GM19328 (cell line): Measurements from ENCODE around the gene TMEM132A.
"Not testable (repeated sequence)": the region's sequence is repeated elsewhere in the genome, so short reads cannot be mapped to it uniquely, and the experiment has no call there.

ENCODE experiments used
- ATAC-seq: cut with Tn5 transposase; IDR thresholded peaks from one replicate; pipeline ENCODE4 v1.9.1; 2021; ENCODE audit warnings: mild to moderate bottlenecking, moderate library complexity; ENCODE audit not compliant: unreplicated experiment

TMEM132A gene

DNA sequence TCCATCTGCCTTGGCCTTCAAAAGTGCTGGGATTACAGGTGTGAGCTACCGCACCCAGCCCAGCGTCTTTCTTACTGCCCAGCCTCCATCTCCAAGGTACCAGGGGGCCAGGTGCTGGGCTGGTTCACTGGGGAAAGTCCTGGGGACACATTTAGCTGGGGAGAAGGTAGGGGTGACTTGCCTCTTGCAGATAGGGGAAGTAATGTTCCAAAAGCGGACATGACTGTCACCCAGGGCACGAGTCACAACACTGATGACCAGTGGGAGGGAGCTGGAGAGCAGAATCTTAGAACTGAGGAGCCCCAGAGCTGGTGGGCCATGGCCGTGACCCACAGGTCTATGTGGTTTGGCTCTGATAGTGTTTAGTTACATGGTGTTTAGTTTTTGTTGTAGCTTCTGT lies 30.2 kb downstream of the TMEM132A start:
- no peak for ATAC-seq

DNA sequence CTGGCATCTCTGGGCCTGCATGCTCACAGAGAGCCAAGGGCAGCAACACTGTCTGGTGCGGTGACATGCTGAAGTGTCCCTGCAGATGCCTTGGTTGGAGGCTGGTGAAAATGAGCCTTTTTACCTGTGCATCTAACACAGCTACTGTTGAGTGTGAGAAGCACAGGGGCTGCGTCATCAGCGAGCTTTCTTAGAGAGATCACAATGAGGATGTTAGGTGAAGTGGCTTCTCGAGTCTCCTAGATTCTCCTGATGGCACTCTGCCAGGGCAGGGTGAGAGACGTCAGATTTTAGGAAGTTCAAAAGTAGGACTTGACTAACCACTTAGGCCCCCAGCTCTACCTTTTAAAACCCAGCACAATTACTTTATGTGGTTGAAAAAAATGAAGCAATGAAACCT lies 31.3 kb downstream of the TMEM132A start:
- ATAC-seq, result no peak

DNA sequence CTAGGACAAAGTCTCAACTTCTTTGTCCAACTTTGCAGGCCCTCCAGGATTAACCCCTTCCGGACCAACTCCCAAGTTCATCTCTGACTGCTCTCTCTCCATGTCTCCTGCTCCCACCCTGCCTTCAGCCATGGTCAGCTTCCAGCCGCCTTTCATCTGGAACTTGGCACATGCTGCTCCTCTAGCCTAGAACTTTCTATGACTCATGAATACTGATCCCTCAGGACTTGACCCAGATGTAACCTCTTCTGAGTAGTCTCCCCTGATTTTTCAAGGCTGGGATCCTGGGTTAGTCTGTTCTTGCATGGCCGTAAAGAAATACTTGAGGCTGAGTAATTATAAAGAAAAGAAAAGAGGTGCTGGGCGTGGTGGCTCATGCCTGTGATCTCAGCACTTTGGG lies 32.9 kb downstream of the TMEM132A start:
- no peak for ATAC-seq

DNA sequence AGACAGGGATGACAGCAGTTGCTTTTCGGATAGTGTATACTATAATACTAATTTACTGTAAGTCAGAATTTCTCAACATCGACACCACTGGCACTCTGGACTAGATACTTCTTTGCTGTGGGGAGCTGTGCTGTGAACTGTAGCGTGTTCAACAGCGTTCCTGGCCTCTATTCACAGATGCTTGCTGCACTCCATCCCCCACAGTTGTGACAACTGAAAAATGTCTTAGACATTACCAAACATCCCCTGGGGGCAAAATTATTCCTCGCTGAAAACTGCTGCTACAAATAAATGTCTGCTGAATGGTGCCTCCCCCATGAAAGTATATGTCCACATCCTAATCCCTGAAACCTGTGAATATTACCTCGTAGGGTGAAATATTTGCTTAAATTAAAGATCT lies 35.2 kb downstream of the TMEM132A start:
- ATAC-seq, result no peak

DNA sequence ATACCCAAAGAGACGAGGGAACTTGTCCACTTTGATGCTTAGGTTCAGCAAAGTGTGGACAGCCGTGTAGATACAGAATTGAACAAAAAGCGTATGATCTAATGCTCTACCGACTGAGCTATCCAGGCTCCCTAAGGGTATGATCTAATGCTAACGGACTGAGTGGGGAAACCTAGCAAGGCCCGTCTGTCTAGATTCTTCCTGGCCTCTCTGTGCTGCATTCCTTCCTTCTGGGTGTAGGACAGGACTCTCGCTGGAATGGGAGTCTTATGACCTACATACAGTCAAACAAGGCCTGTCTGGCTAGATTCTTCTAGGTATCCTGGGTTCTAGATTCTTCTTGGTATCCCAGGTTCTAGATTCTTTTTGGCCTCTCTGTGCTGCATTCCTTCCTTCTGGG lies 36.1 kb downstream of the TMEM132A start:
- ATAC-seq, result no peak

DNA sequence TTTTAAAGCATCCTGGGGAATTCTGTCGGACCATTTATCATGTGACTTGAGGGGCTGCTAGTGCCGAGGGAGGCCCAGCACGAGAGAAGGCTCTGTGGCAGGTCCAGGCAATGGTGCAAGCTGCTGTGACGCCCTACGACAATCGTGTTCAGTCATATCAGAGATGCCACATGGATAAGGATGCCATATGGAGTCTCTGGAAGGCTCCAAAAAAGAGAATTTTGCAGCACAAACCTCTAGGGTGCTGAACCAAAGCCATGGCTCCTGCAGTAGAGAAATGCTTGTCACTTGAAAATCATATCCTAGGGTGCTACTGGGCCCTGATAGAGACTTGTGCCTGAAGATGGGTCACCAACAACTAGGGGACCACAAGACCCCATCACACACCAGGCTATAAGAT lies 40.5 kb downstream of the TMEM132A start:
- ATAC-seq, result no peak

DNA sequence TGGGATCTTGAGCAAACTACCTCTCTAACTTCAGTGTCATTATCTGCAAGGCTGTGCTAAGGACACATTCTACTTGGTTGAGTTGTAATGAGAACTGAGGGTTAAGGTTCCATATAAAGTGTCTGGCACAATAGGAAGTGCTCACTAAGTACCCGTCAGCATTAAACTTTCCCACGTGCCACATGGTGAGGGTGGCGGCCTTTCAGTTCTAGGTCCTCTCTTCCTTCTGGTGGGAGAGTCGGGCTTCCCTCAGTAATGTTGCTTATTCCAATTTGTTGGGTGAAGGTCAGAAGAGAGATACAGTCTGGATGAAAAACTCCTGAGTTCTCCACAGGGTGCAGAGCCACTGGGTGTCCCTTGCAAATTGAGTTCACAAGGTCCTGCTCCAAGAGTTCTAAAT lies 42.6 kb downstream of the TMEM132A start:
- no peak for ATAC-seq

DNA sequence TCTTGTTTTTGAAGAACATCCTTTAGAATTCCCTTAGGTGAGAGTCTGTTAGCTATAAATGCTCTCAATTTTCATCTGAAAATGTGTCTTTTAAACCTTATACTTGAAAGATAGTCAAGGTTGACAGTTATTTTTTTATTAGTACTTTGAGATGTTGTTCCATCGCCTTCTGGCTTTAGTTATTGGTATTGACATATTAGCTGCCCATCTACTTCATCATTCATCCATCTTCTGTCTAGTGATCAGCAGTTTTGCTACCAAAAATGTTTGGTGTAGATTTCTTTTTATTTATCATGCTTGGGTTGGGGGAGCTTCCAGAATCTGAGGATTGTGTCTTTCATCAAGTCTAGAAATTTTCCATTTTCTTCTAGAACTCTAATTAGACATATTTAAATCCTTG lies 44.0 kb downstream of the TMEM132A start:
- no peak for ATAC-seq

DNA sequence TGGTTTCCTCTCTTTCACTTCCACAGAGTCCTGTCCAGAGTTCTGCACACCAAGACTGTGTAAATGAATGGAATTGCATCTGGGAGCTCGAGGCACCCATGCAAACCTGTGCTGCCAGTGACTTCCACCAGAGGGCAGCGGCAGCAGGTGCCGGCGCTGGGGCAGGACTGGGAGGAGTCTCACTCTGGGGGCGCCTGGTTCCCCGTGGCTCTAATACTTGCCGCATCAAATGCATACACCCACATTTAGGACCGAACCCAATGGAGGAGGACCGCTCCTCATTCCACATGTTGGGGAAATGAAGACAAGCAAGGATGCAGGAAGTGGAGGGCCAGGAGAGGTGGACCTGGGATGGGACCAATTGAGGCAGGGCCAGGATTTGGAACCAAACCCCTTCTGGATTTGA lies 46.1 kb downstream of the TMEM132A start:
- no peak for ATAC-seq

DNA sequence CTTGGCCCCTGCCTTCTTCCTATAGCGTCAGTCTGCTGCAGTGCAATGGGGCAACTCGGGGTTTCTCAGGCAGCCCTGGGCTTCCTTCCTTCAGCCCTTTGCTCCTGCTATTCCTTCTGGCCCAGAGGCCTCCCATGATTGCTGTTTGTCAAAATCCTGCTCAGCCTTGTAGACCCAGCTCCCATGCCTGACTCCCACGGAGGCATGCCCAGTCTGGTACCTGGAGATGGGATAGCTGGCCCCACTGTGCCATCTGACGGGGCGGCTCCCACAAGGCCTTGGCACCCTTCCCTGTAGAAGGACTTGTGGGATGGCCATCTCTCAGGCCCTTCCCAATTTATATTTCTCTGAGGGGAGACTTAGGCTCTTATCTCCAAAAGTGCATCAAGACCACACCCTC lies 46.6 kb downstream of the TMEM132A start:
- ATAC-seq, result no peak

DNA sequence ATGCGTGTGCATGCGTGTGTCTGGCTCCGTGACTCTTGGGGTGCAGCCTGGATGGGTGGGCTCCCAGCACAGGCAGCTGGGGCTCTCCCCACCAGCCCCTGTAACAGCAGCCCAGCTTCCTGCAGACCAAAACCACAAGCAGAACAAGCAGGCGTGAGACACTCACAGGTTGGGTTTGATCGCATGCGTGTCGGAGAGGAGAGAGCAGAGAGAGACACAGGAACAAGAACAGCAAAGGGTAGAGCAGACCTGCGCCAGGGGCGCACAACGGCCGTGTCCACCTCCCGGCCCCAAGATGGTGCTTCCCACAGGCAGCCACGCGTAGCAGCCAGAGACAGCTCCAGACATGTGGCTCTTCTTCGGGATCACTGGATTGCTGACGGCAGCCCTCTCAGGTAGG lies 47.3 kb downstream of the TMEM132A start, which contains the start of gene CD6:
CD6 (plus strand) TSS at position 161 of the 400 bp plus-strand sequence; CDS start at position 347, 186 bp downstream.
- no peak for ATAC-seq

DNA sequence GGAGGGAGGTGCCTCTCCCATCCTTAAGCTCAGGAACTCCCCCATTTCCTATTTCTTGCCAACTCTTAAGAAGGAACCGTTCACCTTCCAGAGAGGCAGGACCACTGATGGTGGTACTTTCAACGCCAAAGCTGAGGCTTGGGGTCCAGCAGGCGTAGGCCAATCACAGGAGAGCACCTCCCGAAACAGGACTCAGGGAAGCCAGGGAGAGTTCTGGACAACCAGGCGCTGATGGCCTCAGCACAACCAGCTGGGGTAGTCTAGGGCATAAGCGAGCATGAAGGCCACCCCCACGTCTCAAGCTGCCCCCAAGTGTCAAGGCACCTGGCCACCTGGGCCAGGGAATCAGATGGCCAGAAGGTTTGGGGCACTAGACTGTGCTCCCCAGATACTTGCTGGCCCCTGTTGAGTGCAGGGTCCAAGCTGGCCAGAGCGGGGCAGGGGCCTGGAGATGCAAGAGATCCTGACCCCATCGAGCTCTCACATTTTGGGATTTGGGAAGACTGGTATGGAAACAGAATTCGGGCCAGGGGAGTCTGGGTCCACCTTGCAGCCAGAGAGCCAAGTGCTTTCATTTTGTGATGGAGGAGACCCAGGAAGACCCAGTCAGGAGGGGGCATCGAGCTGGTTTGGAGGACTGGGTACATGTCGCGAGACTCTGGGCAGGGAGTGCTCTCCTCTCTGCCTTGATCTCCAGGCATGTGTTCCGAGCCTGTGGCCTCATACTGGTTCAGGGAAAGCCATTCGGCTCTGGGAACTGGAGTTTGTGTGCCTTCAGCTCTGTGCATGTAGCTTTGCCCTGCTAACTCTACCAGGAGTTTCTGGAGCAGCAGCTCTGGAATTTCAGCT lies 48.1 kb downstream of the TMEM132A start:
- ATAC-seq, result no peak

DNA sequence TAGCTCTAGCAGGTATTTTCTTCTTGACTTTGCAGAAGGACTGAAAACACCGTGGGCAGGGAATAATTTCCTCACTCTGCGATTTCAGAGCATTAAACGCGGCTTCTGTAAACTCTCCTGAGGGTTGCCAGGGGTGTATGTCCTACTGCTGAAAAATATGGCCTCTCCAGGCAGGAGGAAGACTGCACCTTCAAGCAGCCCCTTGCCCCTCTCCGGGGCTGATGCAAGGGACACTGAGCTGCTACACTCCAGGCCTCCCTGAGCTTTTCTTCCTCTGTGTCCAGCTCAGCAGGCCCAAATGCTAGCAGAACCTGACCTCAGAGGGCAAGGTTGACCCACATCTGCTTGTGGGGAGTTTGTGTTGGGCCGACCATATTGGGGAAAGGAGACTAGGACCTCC lies 49.4 kb downstream of the TMEM132A start:
- ATAC-seq, result no peak

DNA sequence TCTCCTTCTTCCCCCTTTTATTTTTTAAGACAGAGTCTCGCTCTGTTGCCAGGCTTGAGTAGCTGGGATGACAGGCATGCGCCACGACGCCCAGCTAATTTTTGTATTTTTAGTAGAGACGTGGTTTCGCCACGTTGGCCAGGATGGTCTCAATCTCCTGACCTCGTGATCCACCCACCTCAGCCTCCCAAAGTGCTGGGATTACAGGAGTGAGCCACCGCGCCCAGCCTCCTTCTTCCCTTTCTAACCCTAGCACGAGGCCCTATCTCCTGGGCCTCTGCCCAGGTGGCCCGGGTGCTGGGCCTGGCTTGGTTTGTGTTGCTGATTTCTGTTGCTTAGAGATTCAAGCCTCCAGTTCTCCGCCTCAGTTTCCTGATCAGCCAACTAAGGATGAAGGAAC lies 50.1 kb downstream of the TMEM132A start:
- not testable (repeated sequence) for ATAC-seq

DNA sequence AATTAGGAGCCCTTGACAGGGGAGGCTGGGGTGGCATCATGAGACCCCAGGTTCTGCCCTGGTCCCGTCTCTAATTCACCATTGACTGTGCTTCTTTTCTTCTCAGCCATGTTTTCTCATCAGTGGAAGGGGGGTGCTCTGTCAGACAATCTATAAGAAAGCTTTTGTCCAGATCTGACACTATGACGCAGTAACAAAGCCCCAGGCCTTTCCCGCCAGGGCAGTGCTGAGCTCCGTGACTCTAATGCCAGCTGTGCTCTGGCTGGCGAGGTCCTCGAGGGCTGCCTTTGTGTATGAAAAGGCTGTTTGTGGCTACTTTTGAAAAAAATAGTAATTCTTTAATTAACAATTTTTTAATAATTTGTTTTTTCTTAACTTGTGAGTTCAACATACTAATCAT lies 50.5 kb downstream of the TMEM132A start:
- ATAC-seq, result no peak

DNA sequence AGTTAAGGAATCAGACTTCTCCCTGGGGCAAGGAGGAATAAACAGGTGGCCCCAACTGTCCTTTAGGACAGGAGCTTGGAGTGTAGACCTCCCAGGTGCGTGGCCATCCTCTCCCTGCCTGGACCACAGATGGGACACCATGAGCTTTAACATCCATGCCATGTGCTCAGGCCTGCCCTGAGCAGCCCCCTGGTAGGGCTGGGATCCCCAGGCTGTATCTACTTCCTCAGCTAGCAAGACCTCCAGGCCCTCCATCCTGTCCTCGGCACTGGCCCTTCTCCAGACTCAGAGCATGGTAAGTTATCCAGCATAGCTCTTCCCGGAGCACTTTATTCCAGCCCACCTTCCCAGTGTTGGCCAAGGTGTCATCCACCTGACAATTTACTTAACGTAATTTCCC lies 53.0 kb downstream of the TMEM132A start:
- ATAC-seq, result no peak

DNA sequence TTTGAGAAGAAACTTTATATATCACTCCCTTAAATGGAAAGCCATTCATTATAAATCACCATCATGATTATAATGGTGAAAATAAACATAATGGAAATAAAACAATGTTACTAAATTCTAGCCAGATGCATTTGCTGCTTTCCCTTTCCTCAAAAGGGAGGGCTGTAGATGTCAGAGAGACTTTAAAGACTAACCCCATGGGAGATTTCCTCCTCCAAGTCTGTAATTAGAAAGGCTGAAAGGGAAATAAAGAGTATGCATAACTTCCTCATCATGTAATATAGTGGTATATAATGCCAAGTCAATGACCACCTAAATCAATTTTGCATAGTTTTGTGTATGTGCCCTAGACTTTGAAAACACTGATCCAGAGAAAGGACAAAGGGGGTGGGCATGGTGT lies 53.6 kb downstream of the TMEM132A start:
- no peak for ATAC-seq

DNA sequence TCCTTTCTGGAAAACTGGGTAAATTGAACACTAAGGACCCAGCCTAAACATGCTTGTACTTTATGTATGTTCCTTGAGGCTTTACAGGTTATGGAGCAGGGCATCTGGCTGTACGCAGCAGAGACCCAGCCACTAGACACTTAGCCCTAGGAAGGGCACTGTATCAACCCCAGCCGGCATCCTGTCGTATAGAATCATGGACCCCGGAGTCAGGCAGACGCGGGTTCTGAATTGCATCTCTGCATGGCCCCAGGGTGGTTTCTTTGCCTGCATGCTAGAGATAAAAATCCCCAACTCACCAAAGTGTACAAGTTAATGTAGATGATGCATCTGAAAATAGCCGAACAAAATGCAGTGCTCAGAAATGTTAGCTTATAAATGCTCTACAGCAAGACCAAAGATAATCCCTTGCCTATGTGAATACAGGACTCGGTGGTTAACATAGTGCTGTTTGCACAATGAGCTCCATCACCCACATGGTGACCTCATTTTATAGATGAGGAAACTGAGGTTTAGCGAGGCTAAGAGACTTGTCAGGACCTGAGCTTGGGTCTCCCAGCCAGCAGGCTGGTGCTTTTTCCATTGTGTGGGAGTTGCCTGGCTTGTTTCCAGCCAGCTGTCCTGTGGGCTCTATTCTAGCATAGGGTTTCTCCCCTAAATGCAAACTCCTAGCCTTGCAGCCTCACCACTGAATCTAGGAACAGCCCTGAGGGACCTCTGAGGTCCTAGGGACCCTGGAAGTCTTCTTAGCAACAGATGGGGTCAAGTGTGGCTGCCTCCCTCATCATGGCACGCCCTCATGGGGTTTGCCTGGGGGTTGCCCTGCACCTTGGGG lies 54.5 kb downstream of the TMEM132A start:
- no peak for ATAC-seq

DNA sequence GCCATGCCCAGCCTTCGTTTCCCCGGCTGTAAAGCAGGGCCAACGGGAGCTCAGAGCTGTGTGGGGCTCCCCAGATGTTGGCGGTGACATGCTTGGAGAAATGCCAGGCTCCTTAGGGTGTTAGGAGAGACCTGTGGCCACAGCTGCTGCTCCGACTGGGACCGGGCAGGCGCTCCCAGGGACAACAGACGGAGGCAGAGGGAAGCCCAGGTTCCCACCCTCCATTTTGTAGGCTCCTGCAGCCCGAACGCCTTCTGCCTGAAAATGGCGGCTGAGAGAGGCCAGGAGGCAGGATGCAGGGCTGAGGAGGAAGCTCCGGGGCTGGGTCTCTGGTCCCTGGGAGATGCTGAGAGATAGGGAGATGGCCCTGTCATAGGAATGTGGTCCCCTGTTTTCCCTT lies 57.3 kb downstream of the TMEM132A start:
- ATAC-seq, result no peak

DNA sequence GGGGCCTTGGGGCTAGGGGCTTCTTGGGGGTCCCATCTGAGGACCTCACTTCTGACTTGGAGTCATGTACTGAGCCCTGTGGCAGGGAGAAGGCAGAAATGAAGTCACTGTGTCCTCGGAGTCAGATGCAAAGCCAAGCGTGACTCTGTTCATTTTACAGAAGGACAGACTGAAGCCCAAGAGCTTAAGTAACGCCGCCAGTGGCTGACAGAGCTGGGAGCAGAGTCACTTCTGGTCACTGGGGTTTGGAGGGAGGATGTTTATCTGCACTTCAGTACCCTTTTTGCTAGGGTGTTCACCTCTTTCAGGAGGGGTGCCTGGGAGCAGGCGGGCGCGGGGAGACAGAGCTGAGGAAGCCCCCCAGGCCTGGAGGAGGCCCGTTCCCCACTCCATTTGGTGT lies 57.9 kb downstream of the TMEM132A start:
- ATAC-seq, result no peak

DNA sequence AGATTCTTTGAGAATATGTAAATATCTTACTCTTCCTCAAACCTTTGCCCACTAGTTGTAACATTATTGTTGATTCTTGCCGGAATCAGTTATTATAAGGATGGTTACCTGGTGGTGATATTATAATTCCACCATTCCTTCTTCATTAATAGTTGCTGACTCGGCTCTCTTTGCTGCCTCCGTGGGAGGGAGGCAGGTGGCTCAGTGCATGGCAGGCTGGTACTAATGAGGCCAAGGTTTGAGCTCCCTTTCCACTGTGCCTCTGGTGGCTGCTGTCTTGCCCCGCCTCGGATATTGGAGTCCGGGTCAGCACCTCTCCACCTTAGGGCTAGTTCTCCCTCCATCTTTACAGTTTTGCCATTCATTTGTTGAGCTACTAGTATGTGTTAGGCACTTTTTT lies 59.9 kb downstream of the TMEM132A start:
- ATAC-seq, result no peak

DNA sequence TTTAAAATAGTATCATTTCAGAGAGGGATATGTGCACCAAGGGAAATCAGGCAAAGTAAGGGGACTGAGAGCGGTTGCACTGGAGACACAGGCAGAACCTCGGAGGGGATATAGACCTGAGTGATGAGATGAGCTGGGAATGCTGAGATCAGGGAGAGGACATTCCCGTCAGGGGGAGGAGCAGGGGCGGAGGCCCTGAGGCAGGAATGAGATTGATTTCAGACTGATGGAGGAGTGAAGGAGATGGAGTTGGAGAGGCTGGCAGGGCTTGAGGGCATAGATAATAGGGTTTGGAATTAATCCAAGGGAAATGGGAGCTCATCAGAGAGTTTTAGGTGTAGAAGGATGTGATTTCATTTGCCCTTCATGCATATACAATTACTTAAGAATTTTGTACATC lies 60.4 kb downstream of the TMEM132A start:
- ATAC-seq, result no peak
